OCI-LY7 (cell line): ENCODE results near the gene SOS1. TPM values are rescaled to one million over a fixed set of nuclear protein-coding genes. Genes with fewer than 3 reads are reported as not detected.

Experiments used
- BruUV-seq: library from RNA; stranded (reverse); fragments of 400-500 nt; replicated peaks from 2 replicates; lab custom pipeline; 2021; lab: Mats Ljungman, UMichigan
- CTCF ChIA-PET: fragments of 300-600 bp; sonication (Branson Sonifier 250); formaldehyde crosslinking; loops from one replicate; lab custom pipeline; 2022; ENCODE audit warnings: antibody characterized with exemption; ENCODE audit not compliant: unreplicated experiment; lab: Charles Lee
- POLR2A ChIA-PET: fragments of 300-600 bp; sonication (Branson Sonifier 250); formaldehyde crosslinking; loops from one replicate; lab custom pipeline; 2022; ENCODE audit warnings: antibody characterized with exemption; lab: Charles Lee
- DNase-seq: peaks from one replicate; pipeline ENCODE4 v3.0.0-alpha.2; 2015; ENCODE audit warnings: low spot score
- H2AFZ ChIP-seq: fragments of 200-600 bp; sonication (generic), shearing (Covaris generic); 2 replicates; pipeline ENCODE4 v1.6.1; 2014; ENCODE audit warnings: mild to moderate bottlenecking, antibody characterized with exemption, low read length, moderate library complexity
- H3K27ac ChIP-seq: fragments of 200-600 bp; sonication (generic); 2 replicates; pipeline ENCODE4 v1.5.1; 2014; ENCODE audit warnings: mixed run types, low read depth, mild to moderate bottlenecking, moderate library complexity, low read length, inconsistent platforms; ENCODE audit not compliant: poor library complexity, severe bottlenecking
- H3K36me3 ChIP-seq: fragments of 200-600 bp; sonication (generic); 2 replicates; pipeline ENCODE4 v1.6.1; 2014; ENCODE audit warnings: mild to moderate bottlenecking, antibody characterized with exemption, low read length, moderate library complexity, mixed read lengths; ENCODE audit not compliant: insufficient read depth
- H3K4me1 ChIP-seq: fragments of 200-600 bp; sonication (generic); 2 replicates; pipeline ENCODE4 v1.5.1; 2014; ENCODE audit warnings: mild to moderate bottlenecking, low read length; ENCODE audit not compliant: insufficient read depth, poor library complexity, severe bottlenecking
- H3K4me2 ChIP-seq: fragments of 200-600 bp; sonication (generic); 2 replicates; pipeline ENCODE4 v1.6.1; 2014; ENCODE audit warnings: mild to moderate bottlenecking, low read length
- H3K4me3 ChIP-seq: fragments of 200-600 bp; sonication (generic); 2 replicates; pipeline ENCODE4 v1.5.1; 2014; ENCODE audit warnings: mild to moderate bottlenecking, low read depth, low read length; ENCODE audit not compliant: poor library complexity, severe bottlenecking
- H3K79me2 ChIP-seq: fragments of 200-600 bp; sonication (generic); 2 replicates; pipeline ENCODE4 v1.6.1; 2016; ENCODE audit warnings: low read depth, mild to moderate bottlenecking, low read length, moderate library complexity, mixed read lengths; ENCODE audit not compliant: insufficient read depth
- H3K9me2 ChIP-seq: fragments of 200-600 bp; sonication (generic); 2 replicates; pipeline ENCODE4 v1.6.1; 2016; ENCODE audit warnings: mild to moderate bottlenecking, low read length, mixed read lengths; ENCODE audit not compliant: insufficient read depth
- H3K9me3 ChIP-seq: fragments of 200-600 bp; sonication (generic); 2 replicates; pipeline ENCODE4 v1.6.1; 2014; ENCODE audit warnings: mild to moderate bottlenecking, mixed run types, low read length, mixed read lengths
- H4K20me1 ChIP-seq: fragments of 200-600 bp; sonication (generic); 2 replicates; pipeline ENCODE4 v1.6.1; 2014; ENCODE audit warnings: mild to moderate bottlenecking, antibody characterized with exemption, low read length, moderate library complexity, mixed read lengths; ENCODE audit not compliant: insufficient read depth
- CTCF ChIP-seq: fragments of 200-600 bp; sonication (generic); conservative IDR thresholded peaks from 2 replicates; pipeline ENCODE4 v1.5.1; 2014; ENCODE audit warnings: mild to moderate bottlenecking, antibody characterized with exemption, low read length, moderate library complexity, mixed read lengths
- EZH2phosphoT487 ChIP-seq: fragments of 200-600 bp; sonication (generic); IDR thresholded peaks from 2 replicates; pipeline ENCODE4 v1.6.1; 2018; ENCODE audit warnings: low read depth, borderline replicate concordance, mild to moderate bottlenecking, mixed run types, antibody characterized with exemption, low read length, moderate library complexity, mixed read lengths
- intact Hi-C: fragments of 100-400 bp; cut with micrococcal nuclease; formaldehyde crosslinking; loops from one replicate; pipeline ENCODE4 v1.10.0; 2022; ENCODE audit not compliant: unreplicated experiment
- total RNA-seq, 2 experiments: library from RNA; depleted of rRNA in 1 of 2; stranded (reverse); fragments of >200 nt in 1 of 2; shearing (Covaris generic) in 1 of 2; gene quantifications; 2 replicates each; pipeline ENCODE4 v1.2.3, GENCODE V29; 2014 to 2022

Gene SOS1
- total RNA-seq, 2 experiments from 2014 or later, result 21.3 to 40.0 TPM

GRCh38 chr2:39150890-39151497, 30.1 kb upstream of the SOS1 start:
- DNase-seq, result no peak
- no peak for TF ChIP-seq EZH2phosphoT487
- TF ChIP-seq CTCF, result no peak
- H3K9me2 ChIP-seq, result no peaks in the 10 kb centered on the region
- BruUV-seq, result no TSS peak
- H3K36me3 ChIP-seq, result no peaks in the 10 kb centered on the region
- ChIA-PET POLR2A (interaction anchor here (0.6 to 0.9 kb wide), 6 partner anchors 9 to 1280 kb away, joined by 4 to 7 read pairs (median 4); no protein-coding TSS in a partner anchor), CTCF (no interaction called here)
- no peaks in the 10 kb centered on the region for H3K79me2 ChIP-seq
- H3K4me2 ChIP-seq, result no peak overlapping the region
- H2AFZ ChIP-seq, result no peak overlapping the region
- no peaks in the 10 kb centered on the region for H4K20me1 ChIP-seq
- no peak overlapping the region for H3K27ac ChIP-seq
- H3K9me3 ChIP-seq, result no peaks in the 10 kb centered on the region
- no peak overlapping the region for H3K4me3 ChIP-seq
- intact Hi-C loops, result no loop called here
- H3K4me1 ChIP-seq, result no peaks in the 10 kb centered on the region

GRCh38 chr2:39150102-39150562, 29.3 kb upstream of the SOS1 start:
- DNase-seq, result no peak
- Histone ChIP-seq H3K4me3 (no peak overlapping the region), H3K9me3 (no peaks in the 10 kb centered on the region), H3K36me3 (no peaks in the 10 kb centered on the region), H2AFZ (peak overlapping the region; percentile 13; the same call in 1 of the 2 replicates), H3K27ac (no peak overlapping the region), H3K4me2 (no peak overlapping the region), H3K4me1 (no peaks in the 10 kb centered on the region), H3K9me2 (no peaks in the 10 kb centered on the region), H3K79me2 (no peaks in the 10 kb centered on the region), H4K20me1 (no peaks in the 10 kb centered on the region)
- ChIA-PET CTCF (no interaction called here), POLR2A (interaction anchor here (0.9 kb wide), 1 partner anchor 48 kb away, joined by 5 read pairs; no protein-coding TSS in a partner anchor)
- no TSS peak for BruUV-seq
- intact Hi-C loops, result no loop called here
- TF ChIP-seq EZH2phosphoT487, result no peak
- no peak for TF ChIP-seq CTCF

GRCh38 chr2:39146630-39147029, 25.8 kb upstream of the SOS1 start:
- intact Hi-C loops, result no loop called here
- BruUV-seq, result no TSS peak
- DNase-seq, result no peak
- no peaks in the 10 kb centered on the region for H3K79me2 ChIP-seq
- ChIA-PET POLR2A (interaction anchor here (0.6 to 1.2 kb wide), 3 partner anchors 28 to 52 kb away, joined by 3 to 4 read pairs (median 3); no protein-coding TSS in a partner anchor), CTCF (no interaction called here)
- H3K9me2 ChIP-seq, result no peaks in the 10 kb centered on the region
- H3K9me3 ChIP-seq, result no peaks in the 10 kb centered on the region
- H3K27ac ChIP-seq, result no peak overlapping the region
- H2AFZ ChIP-seq, result no peak overlapping the region
- H4K20me1 ChIP-seq, result no peaks in the 10 kb centered on the region
- H3K36me3 ChIP-seq, result no peaks in the 10 kb centered on the region
- H3K4me1 ChIP-seq, result peaks cover 22% of the 10 kb centered on the region
- H3K4me2 ChIP-seq, result no peak overlapping the region
- TF ChIP-seq CTCF (no peak), EZH2phosphoT487 (no peak)
- H3K4me3 ChIP-seq, result no peak overlapping the region
